Neural cell (in vitro differentiated cells): Measurements from ENCODE around the gene EFS.
"Not testable (repeated sequence)": the region's sequence is repeated elsewhere in the genome, so short reads cannot be mapped to it uniquely, and the experiment has no call there.

Experiments
- EP300 ChIP-seq: fragments of 450-650 bp; conservative IDR thresholded peaks from 2 replicates; pipeline ENCODE4 v1.6.1; 2014; ENCODE audit warnings: antibody characterized with exemption, mild to moderate bottlenecking, moderate library complexity; ENCODE audit not compliant: poor library complexity, severe bottlenecking
- EZH2 ChIP-seq: fragments of 200-600, 300-800 bp; shearing (Covaris generic), sonication (generic); IDR thresholded peaks from 2 replicates; pipeline ENCODE4 v1.6.1; 2014; ENCODE audit warnings: antibody characterized with exemption, low read length, borderline replicate concordance, mild to moderate bottlenecking; ENCODE audit not compliant: insufficient read depth, poor library complexity, severe bottlenecking
- MXI1 ChIP-seq: fragments of 450-650 bp; conservative IDR thresholded peaks from 2 replicates; pipeline ENCODE4 v1.6.1; 2014; ENCODE audit warnings: antibody characterized with exemption, mild to moderate bottlenecking; ENCODE audit not compliant: poor library complexity, severe bottlenecking
- POLR2AphosphoS5 ChIP-seq: IDR thresholded peaks from 2 replicates; pipeline ENCODE4 v1.6.1; 2012
- RAD21 ChIP-seq: fragments of 450-650 bp; conservative IDR thresholded peaks from 2 replicates; pipeline ENCODE4 v1.6.1; 2014; ENCODE audit warnings: antibody characterized with exemption, mild to moderate bottlenecking, moderate library complexity
- SMC3 ChIP-seq: fragments of 450-650 bp; conservative IDR thresholded peaks from 2 replicates; pipeline ENCODE4 v1.6.1; 2014; ENCODE audit warnings: antibody characterized with exemption, mild to moderate bottlenecking, moderate library complexity; ENCODE audit not compliant: poor library complexity
- TAF1 ChIP-seq: IDR thresholded peaks from 2 replicates; pipeline ENCODE4 v1.6.1; 2012; ENCODE audit warnings: low read depth
- TF ChIP-seq, protein P1 (sequence below): fragments of 450-650 bp; IDR thresholded peaks from 2 replicates; pipeline ENCODE4 v1.5.1; 2014; ENCODE audit warnings: antibody characterized with exemption, mild to moderate bottlenecking, moderate library complexity; ENCODE audit not compliant: poor library complexity, severe bottlenecking
- TF ChIP-seq, protein P2 (sequence below): IDR thresholded peaks from 2 replicates; pipeline ENCODE4 v1.6.1; 2012; ENCODE audit warnings: borderline replicate concordance

DNA sequence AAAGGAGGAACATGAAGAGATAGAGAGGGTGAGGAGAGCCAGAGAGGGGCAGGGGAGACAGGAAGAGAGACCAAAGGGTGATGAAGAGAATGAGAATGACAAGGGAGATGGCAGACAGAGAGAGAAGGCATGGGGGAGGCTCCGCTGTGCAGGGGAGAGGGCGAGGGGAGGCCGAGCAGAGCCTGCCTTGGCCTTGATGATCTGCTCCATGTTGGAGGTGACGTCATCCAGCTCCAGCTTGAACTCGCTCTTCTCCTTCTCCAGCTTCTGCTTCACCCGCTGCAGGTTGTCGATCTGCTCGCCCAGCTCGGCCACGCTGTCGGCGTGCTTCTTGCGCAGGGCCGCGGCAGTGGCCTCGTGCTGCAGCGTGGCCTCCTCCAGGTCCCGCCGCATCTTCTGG lies 24.9 kb upstream of the EFS start:
- TF ChIP-seq, protein P1, sequence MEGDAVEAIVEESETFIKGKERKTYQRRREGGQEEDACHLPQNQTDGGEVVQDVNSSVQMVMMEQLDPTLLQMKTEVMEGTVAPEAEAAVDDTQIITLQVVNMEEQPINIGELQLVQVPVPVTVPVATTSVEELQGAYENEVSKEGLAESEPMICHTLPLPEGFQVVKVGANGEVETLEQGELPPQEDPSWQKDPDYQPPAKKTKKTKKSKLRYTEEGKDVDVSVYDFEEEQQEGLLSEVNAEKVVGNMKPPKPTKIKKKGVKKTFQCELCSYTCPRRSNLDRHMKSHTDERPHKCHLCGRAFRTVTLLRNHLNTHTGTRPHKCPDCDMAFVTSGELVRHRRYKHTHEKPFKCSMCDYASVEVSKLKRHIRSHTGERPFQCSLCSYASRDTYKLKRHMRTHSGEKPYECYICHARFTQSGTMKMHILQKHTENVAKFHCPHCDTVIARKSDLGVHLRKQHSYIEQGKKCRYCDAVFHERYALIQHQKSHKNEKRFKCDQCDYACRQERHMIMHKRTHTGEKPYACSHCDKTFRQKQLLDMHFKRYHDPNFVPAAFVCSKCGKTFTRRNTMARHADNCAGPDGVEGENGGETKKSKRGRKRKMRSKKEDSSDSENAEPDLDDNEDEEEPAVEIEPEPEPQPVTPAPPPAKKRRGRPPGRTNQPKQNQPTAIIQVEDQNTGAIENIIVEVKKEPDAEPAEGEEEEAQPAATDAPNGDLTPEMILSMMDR = not testable (repeated sequence)
- TF ChIP-seq EZH2, POLR2AphosphoS5, EP300, TAF1, MXI1, SMC3, RAD21: not testable (repeated sequence)
- TF ChIP-seq, protein P2, sequence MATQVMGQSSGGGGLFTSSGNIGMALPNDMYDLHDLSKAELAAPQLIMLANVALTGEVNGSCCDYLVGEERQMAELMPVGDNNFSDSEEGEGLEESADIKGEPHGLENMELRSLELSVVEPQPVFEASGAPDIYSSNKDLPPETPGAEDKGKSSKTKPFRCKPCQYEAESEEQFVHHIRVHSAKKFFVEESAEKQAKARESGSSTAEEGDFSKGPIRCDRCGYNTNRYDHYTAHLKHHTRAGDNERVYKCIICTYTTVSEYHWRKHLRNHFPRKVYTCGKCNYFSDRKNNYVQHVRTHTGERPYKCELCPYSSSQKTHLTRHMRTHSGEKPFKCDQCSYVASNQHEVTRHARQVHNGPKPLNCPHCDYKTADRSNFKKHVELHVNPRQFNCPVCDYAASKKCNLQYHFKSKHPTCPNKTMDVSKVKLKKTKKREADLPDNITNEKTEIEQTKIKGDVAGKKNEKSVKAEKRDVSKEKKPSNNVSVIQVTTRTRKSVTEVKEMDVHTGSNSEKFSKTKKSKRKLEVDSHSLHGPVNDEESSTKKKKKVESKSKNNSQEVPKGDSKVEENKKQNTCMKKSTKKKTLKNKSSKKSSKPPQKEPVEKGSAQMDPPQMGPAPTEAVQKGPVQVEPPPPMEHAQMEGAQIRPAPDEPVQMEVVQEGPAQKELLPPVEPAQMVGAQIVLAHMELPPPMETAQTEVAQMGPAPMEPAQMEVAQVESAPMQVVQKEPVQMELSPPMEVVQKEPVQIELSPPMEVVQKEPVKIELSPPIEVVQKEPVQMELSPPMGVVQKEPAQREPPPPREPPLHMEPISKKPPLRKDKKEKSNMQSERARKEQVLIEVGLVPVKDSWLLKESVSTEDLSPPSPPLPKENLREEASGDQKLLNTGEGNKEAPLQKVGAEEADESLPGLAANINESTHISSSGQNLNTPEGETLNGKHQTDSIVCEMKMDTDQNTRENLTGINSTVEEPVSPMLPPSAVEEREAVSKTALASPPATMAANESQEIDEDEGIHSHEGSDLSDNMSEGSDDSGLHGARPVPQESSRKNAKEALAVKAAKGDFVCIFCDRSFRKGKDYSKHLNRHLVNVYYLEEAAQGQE = not testable (repeated sequence)
